Hematopoietic multipotent progenitor cell treated with erythropoietin and hydrocortisone succinate and interleukin-3 and kit ligand, for 6 days (in vitro differentiated cells): ENCODE data around the gene NADK.

Experiments
- DNase-seq: peaks from one replicate; pipeline ENCODE4 v3.0.0-alpha.2; 2015

Gene NADK

GRCh38 chr1:1785666-1786065 is 7.4 kb upstream of the NADK start:
- DNase-seq = no peak

DNA sequence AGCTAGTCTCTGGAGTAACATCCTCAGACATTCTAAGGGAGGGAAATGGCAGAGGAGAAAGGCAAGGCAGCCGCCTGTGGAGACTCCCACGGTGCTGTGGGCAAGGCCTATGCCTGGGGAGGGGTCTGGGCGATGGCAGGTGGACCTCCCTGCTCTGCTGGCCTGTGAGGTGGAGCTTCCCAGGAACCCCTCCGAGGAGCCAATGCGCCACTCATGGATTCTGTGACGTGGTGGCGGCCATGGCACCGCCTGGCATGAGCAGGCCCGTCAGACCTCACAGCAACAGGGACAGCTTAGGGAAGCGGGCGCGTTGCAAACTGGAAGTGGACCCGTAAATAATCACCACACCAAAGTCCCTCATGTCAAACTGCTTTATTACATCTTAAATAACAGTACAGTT is 6.7 kb upstream of the NADK start:
- DNase-seq = no peak

DNA sequence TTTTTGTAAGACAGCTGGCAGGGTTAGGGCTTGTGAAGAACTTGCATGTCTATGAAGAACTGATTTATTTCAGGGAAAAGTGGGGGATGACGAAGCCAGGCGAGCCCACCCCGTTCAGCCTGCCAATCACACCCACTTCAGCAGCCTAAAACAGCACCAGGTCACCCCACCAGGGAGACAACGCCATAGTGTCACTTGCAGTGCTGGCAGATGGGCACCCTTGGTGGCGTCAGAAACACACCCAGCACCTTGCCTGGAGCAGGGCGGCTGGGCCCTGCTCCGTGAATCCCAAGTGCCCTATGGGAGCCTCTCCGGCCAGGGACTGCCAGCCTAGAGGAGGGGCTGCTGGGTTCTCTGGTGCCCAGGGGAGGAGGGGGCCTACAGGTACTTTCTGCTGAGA is 5.0 kb upstream of the NADK start:
- no peak for DNase-seq

GRCh38 chr1:1782399-1783221 is 4.3 kb upstream of the NADK start:
- peak; percentile 59 for DNase-seq

GRCh38 chr1:1781526-1781903 is 3.2 kb upstream of the NADK start:
- DNase-seq = peak; percentile 23

GRCh38 chr1:1780598-1781525 is 2.6 kb upstream of the NADK start:
- peak; percentile 17 for DNase-seq

DNA sequence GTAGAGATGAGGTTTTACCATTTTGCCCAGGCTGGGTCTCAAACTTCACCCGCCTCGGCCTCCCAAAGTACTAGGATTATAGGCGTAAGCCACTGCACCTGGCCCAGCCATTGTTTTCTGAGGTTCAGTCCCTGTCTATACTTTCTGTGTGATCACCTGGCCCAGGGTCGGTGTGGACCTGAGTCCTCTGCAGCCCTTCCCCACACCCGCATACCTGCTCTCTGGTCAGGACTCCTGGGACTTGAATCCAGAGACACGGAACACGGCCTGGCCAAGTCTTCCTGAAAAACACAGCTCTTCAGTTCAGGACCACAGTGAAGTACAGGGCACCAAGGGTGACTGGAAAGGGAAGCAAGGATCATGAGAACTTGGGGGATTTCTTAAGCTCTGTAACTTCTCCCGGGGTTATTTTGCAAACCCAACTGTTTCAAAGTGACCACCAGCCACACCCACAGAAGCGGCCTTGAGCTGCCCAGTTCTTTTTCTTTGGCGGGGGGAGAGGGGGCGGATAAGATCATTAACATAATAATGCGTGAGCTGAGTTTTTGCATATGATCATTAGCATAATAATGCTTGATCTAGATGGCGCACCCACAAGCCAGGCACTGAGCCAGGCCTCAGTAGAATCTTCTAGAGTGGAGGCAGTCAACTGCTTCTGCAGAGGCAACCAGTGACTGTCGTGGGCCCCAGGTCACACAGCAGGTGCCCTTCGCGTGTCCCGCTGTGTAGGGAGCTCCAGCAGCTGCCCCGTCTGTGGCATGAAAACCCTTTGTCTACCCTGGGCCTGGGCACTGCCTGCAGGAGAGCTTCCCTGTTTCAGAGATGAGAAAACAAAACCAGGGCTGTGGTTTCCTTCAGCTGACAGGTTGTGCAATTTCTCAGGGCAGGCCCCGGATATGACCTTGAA is 1.7 kb upstream of the NADK start:
- DNase-seq = peak; percentile 89

GRCh38 chr1:1779320-1779675 is 1.0 kb upstream of the NADK start:
- no peak for DNase-seq

DNA sequence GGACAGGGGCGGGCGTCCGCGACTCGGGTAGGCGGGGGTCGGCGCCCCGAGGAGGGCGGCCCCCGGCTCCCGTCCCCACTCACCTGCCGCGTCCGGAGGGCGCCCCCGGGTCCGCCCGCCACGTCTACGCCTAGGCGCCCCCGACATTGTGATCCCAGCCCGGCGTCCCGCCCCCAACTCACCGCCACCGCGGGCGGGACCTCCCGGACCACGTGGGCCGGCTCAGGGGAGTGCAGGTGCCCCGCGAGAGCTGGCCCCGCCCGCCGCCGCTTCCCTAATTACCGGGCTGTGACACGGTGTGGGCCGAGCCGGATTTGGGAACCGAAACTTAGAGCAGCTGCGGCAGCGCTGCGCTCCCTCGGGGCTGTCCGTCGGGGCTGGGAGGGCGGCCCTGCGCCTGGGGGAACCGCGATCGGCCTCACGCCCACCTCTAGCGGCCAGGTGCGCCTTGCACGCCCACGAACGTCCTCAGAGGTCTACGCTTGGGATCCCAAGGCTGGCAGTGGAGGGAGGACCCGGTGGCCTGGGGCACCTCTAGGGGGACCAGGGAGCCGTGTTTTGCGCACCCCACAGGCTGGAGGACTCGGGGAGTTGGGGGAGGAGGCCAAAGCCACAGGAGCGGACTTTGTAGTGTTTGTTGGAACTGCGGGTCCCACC is 521 bp upstream of the NADK start:
- DNase-seq = peak; percentile 79

DNA sequence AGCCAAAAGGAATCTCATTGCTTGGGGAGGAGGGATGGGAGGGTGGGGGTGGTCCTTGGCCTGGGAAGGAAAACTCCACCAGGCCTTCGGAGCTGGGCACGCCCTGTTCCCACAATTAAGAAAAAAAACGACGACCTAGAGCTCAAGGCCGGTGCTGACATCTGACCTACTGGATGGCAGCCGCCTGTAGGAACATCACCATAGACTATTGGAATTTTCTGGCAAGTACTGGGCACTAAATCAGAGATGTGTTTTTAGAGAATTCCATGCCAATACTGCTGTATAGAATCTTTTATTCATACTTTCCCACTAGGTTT is 729 bp downstream of the NADK start:
- peak; percentile 58 for DNase-seq

DNA sequence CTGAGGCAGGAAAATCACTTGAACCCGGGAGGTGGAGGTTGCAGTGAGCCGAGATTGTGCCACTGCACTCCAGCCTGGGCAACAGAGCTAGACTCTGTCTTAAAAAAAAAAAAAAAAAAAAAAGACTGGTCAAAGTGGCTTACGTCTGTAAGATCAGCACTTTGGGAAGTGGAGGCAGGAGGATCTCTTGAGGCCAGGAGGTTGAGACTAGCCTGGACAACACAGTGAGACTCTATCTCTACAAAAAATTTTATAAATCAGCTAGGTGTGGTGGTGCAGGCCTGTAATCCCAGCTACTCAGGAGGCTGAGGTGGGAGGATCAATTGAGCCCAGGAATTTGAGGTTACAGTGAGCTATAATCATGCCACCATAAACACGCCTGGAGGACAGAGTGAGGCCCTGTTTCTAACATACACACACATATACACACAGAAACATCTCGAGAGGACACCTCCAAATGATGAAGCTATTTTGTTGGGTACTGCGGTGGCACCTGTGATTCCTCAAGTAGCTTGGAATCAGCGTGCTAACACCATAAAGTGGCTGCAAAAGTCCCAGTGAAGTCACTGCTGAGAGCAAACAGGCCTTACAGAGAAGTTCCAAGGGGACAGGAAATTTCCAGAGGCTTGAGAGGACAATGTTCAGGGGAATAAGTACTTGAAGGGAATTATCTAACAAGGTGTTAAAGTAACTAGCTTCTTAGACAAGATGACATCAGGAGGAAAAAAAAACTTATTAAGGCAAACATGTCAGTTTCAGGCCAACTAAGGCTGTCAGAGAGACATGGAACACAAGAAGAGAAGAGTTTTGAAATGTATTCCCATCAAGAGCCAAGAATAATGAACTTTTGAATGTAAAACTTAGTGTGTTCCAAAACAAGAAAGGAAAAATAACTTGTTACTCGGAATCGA is 1.3 kb downstream of the NADK start:
- no peak for DNase-seq

DNA sequence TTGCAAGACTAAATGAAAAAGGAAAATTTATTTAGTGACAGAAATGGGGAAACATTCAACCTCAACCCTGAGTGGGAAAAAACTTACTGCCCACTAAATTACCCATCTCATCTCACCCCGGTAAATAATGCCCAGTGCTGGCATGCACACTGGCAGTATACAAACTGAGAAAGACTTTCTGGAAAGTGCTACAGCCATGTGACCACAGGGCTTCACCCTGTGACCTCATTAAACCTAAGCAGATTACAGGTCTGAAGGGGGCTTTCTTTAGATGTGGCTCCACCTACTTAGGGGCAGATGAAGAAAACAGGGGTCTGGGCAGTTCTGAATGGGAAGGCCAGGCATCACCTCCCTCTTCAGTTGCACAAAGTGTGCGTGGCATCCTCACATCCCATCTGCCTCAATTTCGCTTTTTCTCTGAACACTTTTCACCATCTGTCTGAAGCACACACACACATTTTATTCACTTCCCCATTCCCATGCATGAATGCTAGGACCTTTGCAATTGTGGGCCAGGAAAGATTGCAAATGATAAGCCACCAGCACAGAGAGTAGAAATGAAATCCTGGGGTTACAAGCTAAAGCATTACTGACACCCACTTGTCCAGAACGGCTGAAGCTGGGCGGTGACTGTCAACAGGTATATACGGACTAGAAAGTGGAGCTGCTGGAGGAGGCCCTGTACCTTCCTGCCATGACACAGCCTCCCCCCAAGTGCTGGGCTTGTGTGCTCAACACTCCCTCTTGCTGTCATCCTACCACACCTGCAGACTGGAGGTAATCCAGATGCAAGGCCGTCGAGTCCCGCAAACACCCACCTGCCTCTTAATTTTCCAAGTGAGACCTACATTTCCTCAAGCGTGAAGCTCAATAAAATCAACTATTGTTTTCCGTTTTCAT is 2.7 kb downstream of the NADK start:
- DNase-seq = peak; percentile 29

GRCh38 chr1:1773874-1774273 is 4.4 kb downstream of the NADK start:
- DNase-seq = no peak

DNA sequence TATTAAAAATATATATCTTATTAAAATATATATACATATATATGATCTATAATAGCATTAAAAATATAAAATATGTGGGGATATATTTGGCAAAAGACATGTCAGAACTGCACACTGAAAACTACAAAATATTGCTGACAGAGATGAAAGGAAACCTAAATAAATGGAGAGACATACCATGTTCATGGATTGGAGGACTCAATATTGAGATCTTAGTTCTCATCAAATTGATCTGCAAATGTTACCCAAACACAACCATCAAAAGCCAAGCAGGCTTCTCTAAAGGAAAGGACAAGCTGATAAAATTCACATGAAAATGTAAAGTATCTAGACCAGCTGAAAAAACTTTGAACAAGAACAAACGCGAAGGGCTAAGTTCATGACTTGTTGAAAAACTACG is 7.2 kb downstream of the NADK start:
- DNase-seq = no peak

DNA sequence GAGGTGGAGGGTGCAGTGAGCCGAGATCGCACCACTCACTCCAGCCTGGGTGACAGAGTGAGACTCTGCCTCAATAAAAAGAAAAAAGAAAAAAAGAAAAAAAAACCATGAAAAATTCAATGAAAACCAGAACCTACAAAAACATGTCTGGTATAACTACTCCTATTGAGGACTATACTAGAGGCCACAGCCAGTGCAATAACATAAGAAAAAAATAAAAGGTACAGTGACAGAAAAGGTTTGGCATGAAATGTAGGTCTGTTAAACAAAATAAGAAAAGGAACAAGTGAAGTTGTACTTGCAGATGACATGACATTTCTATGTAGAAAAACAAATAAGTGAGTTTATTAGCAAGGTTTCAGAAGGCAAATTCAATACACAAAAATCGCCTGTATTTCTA is 8.2 kb downstream of the NADK start:
- no peak for DNase-seq

DNA sequence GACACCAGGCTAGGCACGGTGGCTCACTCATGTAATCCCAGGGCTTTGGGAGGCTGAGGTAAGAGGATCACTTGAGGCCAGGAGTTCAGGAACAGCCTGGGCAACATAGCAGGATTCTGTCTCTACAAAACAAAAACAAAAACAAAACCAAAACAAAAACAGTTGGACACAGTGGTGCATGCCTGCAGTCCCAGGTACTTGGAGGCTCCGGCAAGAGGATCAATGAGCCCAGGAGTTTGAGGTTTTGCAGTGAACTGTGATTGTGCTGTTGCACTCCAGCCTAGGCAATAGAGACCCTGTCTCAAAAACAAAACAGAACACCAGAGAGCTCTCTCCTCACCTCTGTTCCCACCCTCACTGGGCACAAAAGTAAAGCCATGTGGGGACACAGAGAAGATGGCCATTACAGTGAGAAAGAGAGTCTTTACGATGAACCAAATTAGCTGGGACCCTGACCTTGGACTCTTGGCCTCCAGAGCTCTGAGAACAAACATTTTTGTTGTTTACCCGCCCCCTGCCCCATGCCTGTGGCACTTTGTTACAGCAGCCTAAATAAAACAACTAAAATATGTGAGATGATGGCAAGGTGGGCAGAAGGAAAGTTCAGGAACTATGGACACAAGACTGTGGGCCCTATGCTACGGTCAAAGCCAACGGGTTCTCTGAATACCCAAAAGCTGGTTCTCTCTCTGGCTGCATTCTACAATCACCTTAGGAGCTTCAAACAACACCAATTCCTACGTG is 9.8 kb downstream of the NADK start:
- no peak for DNase-seq

GRCh38 chr1:1764876-1765470 is 13.3 kb downstream of the NADK start:
- DNase-seq = no peak

- peak; percentile 77 for DNase-seq
Observed at GRCh38 chr1:1763657-1764621, 14.3 kb downstream of the NADK start.
